Caco-2 (cell line): ENCODE measurements around the gene HOXB6. TPM values are rescaled to one million over a fixed set of nuclear protein-coding genes. Genes with fewer than 3 reads are reported as not detected.

ENCODE experiments used
- BruUV-seq: library from RNA; stranded (reverse); fragments of 400-500 nt; replicated peaks from 2 replicates; lab custom pipeline; 2021; lab: Mats Ljungman, UMichigan
- CTCF ChIA-PET: fragments of 300-600 bp; sonication (Branson Sonifier 250); formaldehyde crosslinking; loops from one replicate; lab custom pipeline; 2022; ENCODE audit warnings: antibody characterized with exemption; lab: Charles Lee
- POLR2A ChIA-PET: fragments of 300-600 bp; sonication (Branson Sonifier 250); formaldehyde crosslinking; loops from one replicate; lab custom pipeline; 2022; ENCODE audit warnings: antibody characterized with exemption; lab: Charles Lee
- DNase-seq, 2 experiments: peaks; one replicate each; pipeline versions ENCODE4 v3.0.0 to v3.0.0-alpha.2; 2020 to 2022
- H3K27me3 ChIP-seq: replicated peaks from 2 replicates; pipeline ENCODE4 v1.6.0; 2011; ENCODE audit warnings: low read length; ENCODE audit not compliant: control insufficient read depth, insufficient read depth
- H3K36me3 ChIP-seq: 2 replicates; pipeline ENCODE4 v1.5.1; 2011; ENCODE audit warnings: low read length; ENCODE audit not compliant: control insufficient read depth, insufficient read depth
- H3K4me1 ChIP-seq: fragments of 250-450 bp; sonication (Bioruptor Pico); 2 replicates; pipeline ENCODE4 v1.5.1; 2020; ENCODE audit warnings: mild to moderate bottlenecking
- H3K4me3 ChIP-seq: 2 replicates; pipeline ENCODE4 v1.5.1; 2011; ENCODE audit warnings: low read depth, mild to moderate bottlenecking, control low read depth, low read length
- H3K9me3 ChIP-seq: fragments of 250-450 bp; sonication (Bioruptor Pico); 2 replicates; pipeline ENCODE4 v1.5.1; 2020; ENCODE audit warnings: mild to moderate bottlenecking, moderate library complexity
- H3K27ac Mint-ChIP-seq: one replicate; pipeline ENCODE4 v1.8.0; 2022; ENCODE audit warnings: mixed read lengths; ENCODE audit not compliant: unreplicated experiment
- H3K27me3 Mint-ChIP-seq: one replicate; pipeline ENCODE4 v1.8.0; 2022; ENCODE audit warnings: mixed read lengths; ENCODE audit not compliant: insufficient read depth, unreplicated experiment
- H3K36me3 Mint-ChIP-seq: one replicate; pipeline ENCODE4 v1.8.0; 2022; ENCODE audit warnings: mild to moderate bottlenecking, mixed read lengths; ENCODE audit not compliant: insufficient read depth, unreplicated experiment
- H3K4me1 Mint-ChIP-seq: one replicate; pipeline ENCODE4 v1.8.0; 2022; ENCODE audit warnings: low read depth, mixed read lengths; ENCODE audit not compliant: unreplicated experiment
- H3K4me3 Mint-ChIP-seq: one replicate; pipeline ENCODE4 v1.8.0; 2022; ENCODE audit warnings: mild to moderate bottlenecking, moderate library complexity, mixed read lengths; ENCODE audit not compliant: unreplicated experiment
- H3K9me3 Mint-ChIP-seq: one replicate; pipeline ENCODE4 v1.8.0; 2022; ENCODE audit warnings: mixed read lengths; ENCODE audit not compliant: unreplicated experiment
- CTCF ChIP-seq, 2 experiments: fragments of 200-600 bp in 1 of 2; IDR thresholded peaks; 1 replicate in 1 of 2; 2 replicates in 1 of 2; pipeline versions ENCODE4 v1.5.1 to v1.8.0; 2011 to 2022; ENCODE audit warnings: antibody characterized with exemption in 1 of 2, control low read depth in 1 of 2, inconsistent platforms in 1 of 2, low read depth in 1 of 2, low read length in 1 of 2, mild to moderate bottlenecking in 1 of 2, moderate library complexity in 1 of 2; ENCODE audit not compliant: insufficient read depth in 1 of 2, severe bottlenecking in 1 of 2, unreplicated experiment in 1 of 2
- intact Hi-C: fragments of 100-400 bp; cut with micrococcal nuclease; formaldehyde crosslinking; loops from one replicate; pipeline ENCODE4 v1.10.0; 2022; ENCODE audit not compliant: unreplicated experiment
- total RNA-seq: library from RNA; stranded (reverse); gene quantifications from 2 replicates; pipeline ENCODE4 v1.2.3, GENCODE V29; 2022

The HOXB6 gene
- total RNA-seq, 1 experiment from 2014 or later, result 1.9 TPM

GRCh38 chr17:48612456-48612853 lies 7.7 kb upstream of the HOXB6 start:
- intact Hi-C loops, result loop anchor here (2.0 kb wide), 1 partner anchor 460 kb away; no protein-coding TSS in a partner anchor
- peaks cover 36% of the 10 kb centered on the region for H3K4me1 Mint-ChIP-seq
- Histone ChIP-seq H3K4me3 (peak overlapping the region; percentile 70), H3K4me1 (peaks cover 9% of the 10 kb centered on the region), H3K36me3 (no peaks in the 10 kb centered on the region), H3K27me3 (peaks cover 7% of the 10 kb centered on the region), H3K9me3 (no peaks in the 10 kb centered on the region)
- BruUV-seq, result no TSS peak
- H3K9me3 Mint-ChIP-seq, result no peaks in the 10 kb centered on the region
- H3K27me3 Mint-ChIP-seq, result peaks cover 41% of the 10 kb centered on the region
- H3K4me3 Mint-ChIP-seq, result peak overlapping the region; percentile 86
- TF ChIP-seq CTCF (IDR thresholded peaks at IDR 0.05; ENCODE audit: insufficient read depth in 1 of 2, low read depth in 1 of 2, low read length in 1 of 2, severe bottlenecking in 1 of 2, unreplicated experiment in 1 of 2), result no peak
- CTCF ChIA-PET, result interaction anchor here (0.5 to 1.4 kb wide), 30 partner anchors 9 to 587 kb away, joined by 3 to 28 read pairs (median 4); partner anchors contain the start of genes HOXB5, HOXB9 and NFE2L1
- H3K36me3 Mint-ChIP-seq, result peaks cover 15% of the 10 kb centered on the region
- POLR2A ChIA-PET, result interaction anchor here (0.8 to 0.9 kb wide), 2 partner anchors 13 to 565 kb away, joined by 3 to 5 read pairs; partner anchors contain the start of gene NFE2L1
- no peak for DNase-seq
- peak overlapping the region; percentile 4 for H3K27ac Mint-ChIP-seq

GRCh38 chr17:48611681-48612455 lies 7.1 kb upstream of the HOXB6 start:
- intact Hi-C loops, result loop anchor here (2.0 kb wide), 1 partner anchor 459 kb away; no protein-coding TSS in a partner anchor
- peaks cover 35% of the 10 kb centered on the region for H3K27me3 Mint-ChIP-seq
- H3K4me3 ChIP-seq, result peak overlapping the region; percentile 70
- H3K4me1 ChIP-seq, result peaks cover 9% of the 10 kb centered on the region
- DNase-seq, result peak; percentile 81 to 88
- H3K4me3 Mint-ChIP-seq, result peak overlapping the region; percentile 86
- peaks cover 7% of the 10 kb centered on the region for H3K27me3 ChIP-seq
- peak in 1 of 2 experiments; percentile 1 for TF ChIP-seq CTCF (IDR thresholded peaks at IDR 0.05; ENCODE audit: insufficient read depth in 1 of 2, low read depth in 1 of 2, low read length in 1 of 2, severe bottlenecking in 1 of 2, unreplicated experiment in 1 of 2)
- BruUV-seq, result no TSS peak
- H3K9me3 Mint-ChIP-seq, result no peaks in the 10 kb centered on the region
- no peaks in the 10 kb centered on the region for H3K36me3 ChIP-seq
- peaks cover 31% of the 10 kb centered on the region for H3K4me1 Mint-ChIP-seq
- ChIA-PET CTCF (interaction anchor here (1.3 kb wide), 1 partner anchor 260 kb away, joined by 13 read pairs; no protein-coding TSS in a partner anchor), POLR2A (no interaction called here)
- no peaks in the 10 kb centered on the region for H3K9me3 ChIP-seq
- H3K36me3 Mint-ChIP-seq, result peaks cover 15% of the 10 kb centered on the region
- peak overlapping the region; percentile 72 for H3K27ac Mint-ChIP-seq

- Mint-ChIP-seq H3K4me3 (peak overlapping the region; percentile 86), H3K27ac (peak overlapping the region; percentile 72), H3K4me1 (peaks cover 29% of the 10 kb centered on the region), H3K36me3 (peaks cover 15% of the 10 kb centered on the region), H3K9me3 (no peaks in the 10 kb centered on the region), H3K27me3 (peaks cover 31% of the 10 kb centered on the region)
- Histone ChIP-seq H3K4me3 (peak overlapping the region; percentile 70), H3K36me3 (no peaks in the 10 kb centered on the region), H3K27me3 (peaks cover 1% of the 10 kb centered on the region), H3K9me3 (no peaks in the 10 kb centered on the region), H3K4me1 (peaks cover 9% of the 10 kb centered on the region)
- ChIA-PET CTCF (no interaction called here), POLR2A (no interaction called here)
- BruUV-seq, result no TSS peak
- no peak for DNase-seq
- intact Hi-C loops, result no loop called here
- TF ChIP-seq CTCF (IDR thresholded peaks at IDR 0.05; ENCODE audit: insufficient read depth in 1 of 2, low read depth in 1 of 2, low read length in 1 of 2, severe bottlenecking in 1 of 2, unreplicated experiment in 1 of 2), result no peak
Observed at GRCh38 chr17:48611213-48611612, 6.4 kb upstream of the HOXB6 start.
